ENCODE measurements around the gene SCAPER. TPM values are rescaled to one million over a fixed set of nuclear protein-coding genes. Genes with fewer than 3 reads are reported as not detected.
"Not testable (repeated sequence)": the region's sequence is repeated elsewhere in the genome, so short reads cannot be mapped to it uniquely, and the experiment has no call there.

Gene SCAPER
- total RNA-seq, 1 donor from 2014 or later, result 21.5 TPM

- intact Hi-C loops (cut with micrococcal nuclease), result no loop called here
- peaks cover 21% of the 10 kb centered on the region for H3K9me3 Mint-ChIP-seq
- peaks cover 15% of the 10 kb centered on the region for H3K36me3 Mint-ChIP-seq (ENCODE audit: low read depth)
- DNase-seq (ENCODE audit: low spot score), result no peak
- H3K27me3 Mint-ChIP-seq (ENCODE audit: insufficient read depth), result no peaks in the 10 kb centered on the region
- no peak overlapping the region for H3K27ac Mint-ChIP-seq
- no peaks in the 10 kb centered on the region for H3K4me1 Mint-ChIP-seq (ENCODE audit: low read depth)
- no peak overlapping the region for H3K4me3 Mint-ChIP-seq
Measured at GRCh38 chr15:76837474-76837873, 67.7 kb downstream of the SCAPER start.

DNA sequence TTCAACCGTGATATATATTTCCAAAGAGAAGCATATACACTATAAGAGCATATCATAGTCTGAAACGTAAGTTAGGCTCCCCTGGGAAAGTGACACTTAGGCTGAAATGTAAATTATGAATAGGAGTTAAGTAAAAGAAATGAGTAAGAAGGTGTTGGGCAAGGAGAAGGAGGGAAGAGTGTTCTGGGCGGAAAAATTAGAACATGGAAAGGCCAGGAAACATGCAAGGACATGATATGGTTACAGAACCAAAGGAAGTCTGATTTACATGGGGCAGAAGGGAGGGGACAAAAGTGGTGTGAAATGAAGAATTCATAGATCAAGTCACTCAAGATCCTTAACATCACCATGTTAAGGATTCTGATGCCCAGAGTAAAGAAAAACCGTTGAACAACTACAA lies 75.2 kb downstream of the SCAPER start:
- Mint-ChIP-seq H3K9me3 (peaks cover 18% of the 10 kb centered on the region), H3K27me3 (ENCODE audit: insufficient read depth) (no peaks in the 10 kb centered on the region), H3K27ac (no peak overlapping the region), H3K36me3 (ENCODE audit: low read depth) (peaks cover 12% of the 10 kb centered on the region), H3K4me1 (ENCODE audit: low read depth) (no peaks in the 10 kb centered on the region), H3K4me3 (no peak overlapping the region)
- intact Hi-C loops (cut with micrococcal nuclease), result no loop called here
- DNase-seq (ENCODE audit: low spot score), result no peak

- H3K27me3 Mint-ChIP-seq (ENCODE audit: insufficient read depth), result no peaks in the 10 kb centered on the region
- no peak for DNase-seq (ENCODE audit: low spot score)
- peaks cover 1% of the 10 kb centered on the region for H3K36me3 Mint-ChIP-seq (ENCODE audit: low read depth)
- H3K4me1 Mint-ChIP-seq (ENCODE audit: low read depth), result peaks cover 8% of the 10 kb centered on the region
- intact Hi-C loops (cut with micrococcal nuclease), result no loop called here
- no peak overlapping the region for H3K27ac Mint-ChIP-seq
- H3K9me3 Mint-ChIP-seq, result no peaks in the 10 kb centered on the region
- no peak overlapping the region for H3K4me3 Mint-ChIP-seq
Measured at GRCh38 chr15:76823890-76824289, 81.2 kb downstream of the SCAPER start.

GRCh38 chr15:76823303-76823702 lies 81.8 kb downstream of the SCAPER start:
- intact Hi-C loops (cut with micrococcal nuclease), result no loop called here
- DNase-seq (ENCODE audit: low spot score), result no peak
- Mint-ChIP-seq H3K27me3 (ENCODE audit: insufficient read depth) (no peaks in the 10 kb centered on the region), H3K27ac (no peak overlapping the region), H3K36me3 (ENCODE audit: low read depth) (peaks cover 1% of the 10 kb centered on the region), H3K4me1 (ENCODE audit: low read depth) (peaks cover 11% of the 10 kb centered on the region), H3K4me3 (no peak overlapping the region), H3K9me3 (peaks cover under 1% of the 10 kb centered on the region)

GRCh38 chr15:76818926-76819325 lies 86.2 kb downstream of the SCAPER start:
- Mint-ChIP-seq H3K4me3 (peak overlapping the region; percentile 31), H3K4me1 (ENCODE audit: low read depth) (peaks cover 16% of the 10 kb centered on the region)
- DNase-seq (ENCODE audit: low spot score); H3K27me3 Mint-ChIP-seq (ENCODE audit: insufficient read depth); H3K27ac Mint-ChIP-seq; H3K36me3 Mint-ChIP-seq (ENCODE audit: low read depth); H3K9me3 Mint-ChIP-seq; intact Hi-C loops (cut with micrococcal nuclease): not testable (repeated sequence)

DNA sequence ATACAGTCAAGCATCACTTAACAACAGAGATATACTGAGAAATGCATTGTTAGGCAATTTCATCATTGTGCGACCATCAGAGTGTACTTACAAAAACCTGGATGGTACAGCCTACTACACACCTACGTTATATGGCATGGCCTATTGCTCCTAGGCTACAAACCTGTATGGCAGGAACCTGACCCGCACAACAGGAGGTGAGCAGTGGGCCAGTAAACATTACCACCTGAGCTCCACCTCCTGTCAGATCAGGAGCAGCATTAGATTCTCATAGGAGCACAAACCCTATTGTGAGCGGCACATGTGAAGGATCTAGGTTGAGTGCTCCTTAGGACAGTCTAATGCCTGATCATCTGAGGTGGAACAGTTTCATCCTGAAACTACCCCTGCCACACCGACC lies 89.7 kb downstream of the SCAPER start:
- no peak for DNase-seq (ENCODE audit: low spot score)

DNA sequence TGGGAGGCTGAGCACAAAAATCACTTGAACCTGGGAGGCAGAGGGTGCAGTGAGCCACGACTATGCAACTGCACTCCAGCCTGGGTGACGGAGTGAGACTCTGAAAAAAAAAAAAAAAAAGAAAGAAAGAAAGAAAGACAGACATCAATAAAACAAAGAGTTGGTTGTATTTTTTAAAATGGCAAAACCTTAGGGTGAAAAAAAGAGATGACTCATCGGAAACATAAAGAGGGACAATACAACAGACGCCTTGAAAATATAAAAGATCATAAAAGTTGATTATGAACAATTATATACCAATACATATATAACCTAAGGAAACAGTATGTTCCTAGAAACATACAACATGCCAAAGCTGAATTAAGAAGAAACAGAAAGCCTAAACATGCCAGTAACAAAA lies 92.8 kb downstream of the SCAPER start:
- Mint-ChIP-seq H3K4me3 (no peak overlapping the region), H3K27ac (no peak overlapping the region), H3K9me3 (no peaks in the 10 kb centered on the region), H3K36me3 (ENCODE audit: low read depth) (peaks cover 4% of the 10 kb centered on the region), H3K27me3 (ENCODE audit: insufficient read depth) (no peaks in the 10 kb centered on the region), H3K4me1 (ENCODE audit: low read depth) (no peaks in the 10 kb centered on the region)
- intact Hi-C loops (cut with micrococcal nuclease), result no loop called here
- no peak for DNase-seq (ENCODE audit: low spot score)

More for the DNA sequence above, 89.7 kb downstream of the SCAPER start:
- peaks cover 3% of the 10 kb centered on the region for H3K9me3 Mint-ChIP-seq
- no peaks in the 10 kb centered on the region for H3K27me3 Mint-ChIP-seq (ENCODE audit: insufficient read depth)
- peaks cover 6% of the 10 kb centered on the region for H3K36me3 Mint-ChIP-seq (ENCODE audit: low read depth)
- intact Hi-C loops (cut with micrococcal nuclease), result no loop called here
- peaks cover 16% of the 10 kb centered on the region for H3K4me1 Mint-ChIP-seq (ENCODE audit: low read depth)
- H3K27ac Mint-ChIP-seq, result no peak overlapping the region
- no peak overlapping the region for H3K4me3 Mint-ChIP-seq

- Mint-ChIP-seq H3K36me3 (ENCODE audit: low read depth) (peaks cover 4% of the 10 kb centered on the region), H3K4me3 (no peak overlapping the region), H3K9me3 (no peaks in the 10 kb centered on the region), H3K27ac (no peak overlapping the region), H3K27me3 (ENCODE audit: insufficient read depth) (no peaks in the 10 kb centered on the region), H3K4me1 (ENCODE audit: low read depth) (no peaks in the 10 kb centered on the region)
- DNase-seq (ENCODE audit: low spot score), result no peak
- intact Hi-C loops (cut with micrococcal nuclease), result no loop called here
Measured at GRCh38 chr15:76809412-76810103, 95.6 kb downstream of the SCAPER start.

DNA sequence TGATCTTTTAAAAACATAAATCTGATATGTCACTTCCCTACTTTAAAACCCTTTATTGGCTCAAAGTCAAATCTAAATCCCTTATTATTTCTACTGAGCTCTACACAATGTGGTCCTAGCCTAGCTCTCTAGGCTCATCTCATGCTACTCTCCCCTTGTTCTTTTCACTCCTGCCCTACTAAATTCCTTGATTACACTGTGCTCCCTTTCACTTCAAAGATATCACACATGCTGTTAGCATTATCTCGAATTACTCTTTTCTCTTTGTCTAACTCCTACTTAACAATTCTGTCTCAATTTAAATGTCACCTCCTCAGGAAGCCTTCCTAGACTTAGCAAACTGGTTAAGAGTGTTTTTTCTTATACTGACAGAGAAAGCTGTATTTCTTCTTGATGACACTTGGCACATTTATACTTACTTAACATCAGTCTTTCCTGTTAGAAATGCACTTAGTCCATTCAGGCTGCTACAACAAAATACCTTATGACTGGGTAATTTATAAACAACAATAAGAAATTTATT lies 102.0 kb downstream of the SCAPER start:
- Mint-ChIP-seq H3K36me3 (ENCODE audit: low read depth) (peaks cover 16% of the 10 kb centered on the region), H3K27me3 (ENCODE audit: insufficient read depth) (no peaks in the 10 kb centered on the region), H3K27ac (no peak overlapping the region)

DNA sequence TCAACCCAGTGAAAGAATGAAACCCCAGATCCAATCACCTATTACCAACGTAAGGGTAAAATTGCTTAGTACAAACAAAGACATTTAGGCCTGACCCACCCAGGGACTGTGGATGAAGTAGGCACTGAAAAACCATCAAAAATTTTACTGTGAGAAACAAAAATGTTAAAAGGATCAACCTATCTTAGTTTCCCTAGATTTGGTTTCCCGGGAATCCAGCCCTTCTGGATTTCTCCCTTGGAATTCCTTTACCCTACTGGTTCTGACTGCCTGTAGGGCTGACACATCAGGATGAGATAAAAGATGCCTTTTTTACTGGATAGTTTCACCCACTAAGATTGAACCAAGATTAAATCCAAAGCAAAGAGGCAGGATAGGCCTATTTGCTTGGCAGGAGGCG lies 102.7 kb downstream of the SCAPER start:
- no peaks in the 10 kb centered on the region for H3K27me3 Mint-ChIP-seq (ENCODE audit: insufficient read depth)
- H3K27ac Mint-ChIP-seq, result no peak overlapping the region
- intact Hi-C loops (cut with micrococcal nuclease), result no loop called here
- no peaks in the 10 kb centered on the region for H3K9me3 Mint-ChIP-seq
- H3K36me3 Mint-ChIP-seq (ENCODE audit: low read depth), result peaks cover 16% of the 10 kb centered on the region
- DNase-seq (ENCODE audit: low spot score), result no peak
- H3K4me3 Mint-ChIP-seq, result no peak overlapping the region
- no peaks in the 10 kb centered on the region for H3K4me1 Mint-ChIP-seq (ENCODE audit: low read depth)

More for the DNA sequence above, 102.0 kb downstream of the SCAPER start:
- Mint-ChIP-seq H3K4me3 (no peak overlapping the region), H3K9me3 (no peaks in the 10 kb centered on the region), H3K4me1 (ENCODE audit: low read depth) (no peaks in the 10 kb centered on the region)
- DNase-seq (ENCODE audit: low spot score), result no peak
- intact Hi-C loops (cut with micrococcal nuclease), result no loop called here

GRCh38 chr15:76799760-76800159 lies 105.4 kb downstream of the SCAPER start:
- peaks cover 18% of the 10 kb centered on the region for H3K36me3 Mint-ChIP-seq (ENCODE audit: low read depth)
- no peaks in the 10 kb centered on the region for H3K27me3 Mint-ChIP-seq (ENCODE audit: insufficient read depth)
- H3K4me3 Mint-ChIP-seq, result no peak overlapping the region
- no peaks in the 10 kb centered on the region for H3K9me3 Mint-ChIP-seq
- intact Hi-C loops (cut with micrococcal nuclease), result no loop called here
- no peak overlapping the region for H3K27ac Mint-ChIP-seq
- no peak for DNase-seq (ENCODE audit: low spot score)
- H3K4me1 Mint-ChIP-seq (ENCODE audit: low read depth), result no peaks in the 10 kb centered on the region

GRCh38 chr15:76795217-76795616 lies 109.9 kb downstream of the SCAPER start:
- no peaks in the 10 kb centered on the region for H3K4me1 Mint-ChIP-seq (ENCODE audit: low read depth)
- no peak for DNase-seq (ENCODE audit: low spot score)
- intact Hi-C loops (cut with micrococcal nuclease), result no loop called here
- peaks cover 33% of the 10 kb centered on the region for H3K36me3 Mint-ChIP-seq (ENCODE audit: low read depth)
- H3K27me3 Mint-ChIP-seq (ENCODE audit: insufficient read depth), result no peaks in the 10 kb centered on the region
- H3K9me3 Mint-ChIP-seq, result peaks cover 13% of the 10 kb centered on the region
- no peak overlapping the region for H3K27ac Mint-ChIP-seq
- no peak overlapping the region for H3K4me3 Mint-ChIP-seq

DNA sequence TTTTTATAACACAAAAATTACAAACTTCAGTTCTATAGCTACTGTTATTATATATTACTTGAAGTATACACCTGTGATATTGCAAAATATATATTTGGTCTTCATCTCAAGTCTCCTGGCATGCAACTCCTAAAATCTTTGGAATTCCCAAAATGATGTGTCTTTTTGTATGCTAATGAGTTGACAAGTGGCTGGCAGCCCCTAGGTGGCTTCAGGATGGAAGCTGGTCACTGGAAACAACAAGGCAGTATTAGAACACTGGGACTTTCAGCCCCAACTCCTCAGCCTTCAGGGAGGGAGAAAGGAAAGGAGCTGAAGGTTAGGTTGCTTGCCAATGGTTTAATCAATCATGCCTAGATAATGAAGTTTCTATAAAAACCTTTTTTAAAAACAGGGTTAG lies 112.0 kb downstream of the SCAPER start:
- Mint-ChIP-seq H3K27me3 (ENCODE audit: insufficient read depth) (no peaks in the 10 kb centered on the region), H3K36me3 (ENCODE audit: low read depth) (peaks cover 28% of the 10 kb centered on the region), H3K4me3 (no peak overlapping the region), H3K4me1 (ENCODE audit: low read depth) (no peaks in the 10 kb centered on the region), H3K9me3 (peaks cover 13% of the 10 kb centered on the region), H3K27ac (no peak overlapping the region)
- intact Hi-C loops (cut with micrococcal nuclease), result no loop called here
- no peak for DNase-seq (ENCODE audit: low spot score)

DNA sequence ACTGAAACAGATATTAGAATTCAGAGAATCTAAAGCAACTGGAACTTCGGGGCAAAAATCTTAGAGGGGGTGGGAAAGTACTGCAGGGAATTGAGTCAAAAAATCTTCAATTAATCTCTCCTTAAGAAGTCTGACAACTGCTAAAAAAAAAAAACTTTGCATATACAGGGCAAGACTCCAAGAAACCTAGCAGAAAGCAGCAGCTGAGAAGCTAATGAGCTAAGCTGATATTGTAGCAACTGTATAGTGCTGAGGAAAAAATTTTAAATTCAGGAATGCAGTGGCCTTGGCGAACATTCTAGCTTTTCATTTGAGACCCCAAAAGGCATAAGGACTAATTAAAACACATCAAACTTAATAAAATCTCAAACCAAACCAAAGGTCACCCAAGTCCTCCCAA lies 113.6 kb downstream of the SCAPER start:
- H3K4me1 Mint-ChIP-seq (ENCODE audit: low read depth), result no peaks in the 10 kb centered on the region
- intact Hi-C loops (cut with micrococcal nuclease), result no loop called here
- no peak overlapping the region for H3K4me3 Mint-ChIP-seq
- H3K27me3 Mint-ChIP-seq (ENCODE audit: insufficient read depth), result no peaks in the 10 kb centered on the region
- H3K27ac Mint-ChIP-seq, result no peak overlapping the region
- H3K36me3 Mint-ChIP-seq (ENCODE audit: low read depth), result peaks cover 29% of the 10 kb centered on the region
- DNase-seq (ENCODE audit: low spot score), result no peak
- H3K9me3 Mint-ChIP-seq, result peaks cover 14% of the 10 kb centered on the region

Data from activated T-helper 1 cell treated with anti-CD3 and anti-CD28 coated beads, Interleukin-12 subunit alpha, Interleukin-12 subunit beta, Interleukin-2, Interleukin-4 antibody, amounts not matched to agents 30 ng/mL and 10 ng/mL and 1 ng/mL, durations not matched to agents 14 hours and 24 hours and 36 hours (primary cell).